Sciatic nerve (tissue), 2 donors: Measurements from ENCODE around the gene ANTXR2. TPM values are rescaled to one million over a fixed set of nuclear protein-coding genes. Genes with fewer than 3 reads are reported as not detected.

Experiments
- ATAC-seq: fragments of 200-7000 bp; cut with Tn5 transposase; one replicate; pipeline ENCODE4 v1.9.1; 2020; ENCODE audit warnings: mild to moderate bottlenecking, moderate library complexity
- DNase-seq: peaks from one replicate; pipeline ENCODE4 v3.0.0-alpha.2; 2020; ENCODE audit warnings: low spot score
- intact Hi-C: fragments of 100-400 bp; cut with DNase I; formaldehyde crosslinking; loops from one replicate; pipeline ENCODE4 v1.14.2; 2022
- total RNA-seq: library from RNA; stranded (reverse); fragmentation: NEBNext Ultra II Directional; extraction: Animal tissue kit (Norgen Biotek cat#: 25700); gene quantifications from one replicate; pipeline ENCODE4 v1.2.1, GENCODE V29; 2021
- donor health status: DM: no; HTN: no; CAD: no.
- donor health status: DM: no; HTN: no; CAD: no.

The ANTXR2 gene
- total RNA-seq, 1 donor from 2014 or later, result 94.4 TPM

DNA sequence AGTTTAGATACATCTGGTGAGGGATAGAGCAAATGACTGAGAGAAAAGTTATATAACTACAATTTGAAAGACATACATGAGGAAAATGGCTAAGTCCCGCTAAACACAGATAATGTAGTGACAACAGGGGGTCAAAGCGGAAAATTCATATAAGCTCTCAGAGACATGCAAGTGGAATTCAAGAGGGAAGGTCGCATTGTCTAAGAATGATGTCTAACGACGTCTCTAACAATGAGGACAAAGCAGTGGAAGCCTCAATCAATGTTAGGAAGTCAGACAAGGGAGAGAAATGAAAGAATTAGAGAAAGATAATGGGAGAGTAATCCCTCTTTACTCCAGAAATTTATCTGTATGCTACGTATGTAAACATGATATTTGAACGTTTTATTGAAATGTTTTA is 113.4 kb downstream of the ANTXR2 start:
- ATAC-seq (no peak), DNase-seq (no peak)
- intact Hi-C loops, result no loop called here

DNA sequence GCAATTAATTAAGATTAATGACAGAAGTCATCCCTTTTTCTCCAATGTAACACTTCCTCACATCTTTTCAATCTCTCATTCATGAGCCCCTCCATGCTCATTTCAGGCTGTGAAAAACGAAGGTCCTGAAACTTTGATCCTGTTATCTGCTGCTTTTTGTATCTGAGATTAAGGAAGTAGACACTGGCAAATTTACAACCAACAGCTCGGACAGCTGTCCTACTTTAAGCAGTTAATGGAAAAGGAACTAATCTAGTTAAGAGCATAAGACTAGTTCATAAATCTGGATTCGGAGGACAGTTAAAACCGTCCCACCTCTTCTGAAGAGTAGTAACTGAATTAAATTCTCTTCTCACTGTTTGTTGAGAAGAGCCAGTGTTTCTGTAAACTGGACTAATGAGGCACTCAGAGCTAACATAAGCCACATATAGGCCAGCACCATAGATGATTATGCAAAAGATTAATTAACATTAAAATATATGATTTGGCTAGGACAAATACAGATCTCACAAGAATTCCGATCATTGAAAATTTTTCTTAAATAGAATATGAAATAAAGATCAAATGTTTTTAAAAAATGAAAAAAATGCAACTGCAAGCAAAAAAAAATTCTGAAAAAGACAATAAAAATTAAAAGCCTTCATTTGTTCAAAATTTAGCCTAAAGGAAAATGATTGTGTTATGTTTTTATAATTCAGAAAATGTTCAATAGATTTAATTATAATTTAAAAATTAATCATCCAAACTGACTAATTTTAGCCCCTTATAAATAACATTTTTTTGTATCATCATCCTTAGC is 114.4 kb downstream of the ANTXR2 start:
- intact Hi-C loops, result no loop called here
- DNase-seq, result no peak
- no peak for ATAC-seq

DNA sequence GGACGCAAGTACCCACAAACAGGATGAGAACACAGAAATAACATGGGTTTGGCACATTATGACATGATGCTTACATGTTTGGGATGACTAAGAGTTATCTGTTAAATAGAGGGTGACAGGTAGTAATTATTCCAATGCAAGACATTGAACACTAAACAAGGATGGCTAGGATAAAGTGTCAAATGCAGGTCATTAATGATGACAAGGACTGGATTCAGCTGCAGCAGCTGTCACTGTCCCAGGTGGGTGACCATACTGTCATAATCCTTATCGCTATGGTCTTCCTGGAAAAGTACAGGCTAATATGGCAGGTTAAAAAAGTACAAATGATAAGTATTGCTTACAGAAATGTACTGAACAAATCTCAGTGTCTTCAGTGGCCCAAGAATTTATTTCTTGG is 123.9 kb downstream of the ANTXR2 start:
- ATAC-seq (no peak), DNase-seq (no peak)
- intact Hi-C loops, result no loop called here

DNA sequence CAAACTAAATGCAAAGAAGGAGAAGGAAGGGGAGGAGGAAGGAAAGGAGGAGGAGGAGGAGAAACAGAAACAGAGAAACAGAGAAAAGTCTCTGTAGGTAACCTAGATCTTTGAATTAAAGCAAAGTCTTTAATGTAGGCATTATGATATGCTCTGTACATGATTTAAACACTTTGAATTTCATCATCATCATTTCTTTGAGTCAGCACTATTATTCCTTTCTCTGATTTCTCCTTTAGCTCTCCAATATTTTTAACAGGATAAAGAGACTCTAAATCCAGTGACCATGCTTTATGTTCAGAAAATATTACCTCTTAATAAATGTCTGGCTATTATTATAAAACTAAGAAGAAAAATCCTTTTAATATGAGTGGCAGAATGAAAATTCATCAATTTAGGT is 124.3 kb downstream of the ANTXR2 start:
- intact Hi-C loops, result no loop called here
- DNase-seq (no peak), ATAC-seq (no peak)

DNA sequence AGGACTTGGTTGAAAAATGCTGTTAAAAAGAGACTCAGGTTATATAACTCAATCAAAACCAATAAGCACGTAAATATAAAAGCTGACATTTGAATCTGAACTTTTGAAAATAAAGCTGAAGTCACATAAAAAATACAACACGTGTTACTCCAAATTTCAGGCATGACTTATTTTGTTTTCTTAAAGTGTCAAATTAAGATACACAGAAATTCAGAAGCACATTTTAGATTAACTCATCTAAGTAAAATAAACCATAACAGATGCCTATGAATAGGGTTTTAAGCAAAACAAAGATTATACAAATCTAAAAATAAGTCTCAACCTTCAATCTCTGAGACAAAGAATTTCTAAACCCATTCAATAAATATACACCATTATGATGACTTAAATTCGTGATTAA is 124.8 kb downstream of the ANTXR2 start:
- DNase-seq (no peak), ATAC-seq (no peak)
- intact Hi-C loops, result no loop called here

DNA sequence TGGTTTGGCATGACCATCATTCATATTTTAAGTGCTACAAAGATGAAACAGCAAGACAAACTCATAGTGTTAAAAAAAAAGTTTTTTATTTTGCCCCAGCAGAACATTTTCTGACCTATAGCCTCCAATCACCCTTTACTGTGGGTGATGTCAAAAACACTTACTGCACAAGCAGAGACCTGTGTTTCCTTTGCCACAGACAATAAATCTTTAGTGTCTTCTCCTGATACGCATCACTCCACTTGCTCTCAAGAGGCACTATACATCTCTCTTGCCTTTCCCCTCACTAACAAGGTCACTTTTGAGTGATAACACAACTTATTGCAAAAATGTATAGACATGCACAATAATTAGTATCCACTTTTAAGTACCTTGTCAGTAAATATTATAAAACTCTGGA is 125.6 kb downstream of the ANTXR2 start:
- DNase-seq (no peak), ATAC-seq (no peak)
- intact Hi-C loops, result no loop called here

DNA sequence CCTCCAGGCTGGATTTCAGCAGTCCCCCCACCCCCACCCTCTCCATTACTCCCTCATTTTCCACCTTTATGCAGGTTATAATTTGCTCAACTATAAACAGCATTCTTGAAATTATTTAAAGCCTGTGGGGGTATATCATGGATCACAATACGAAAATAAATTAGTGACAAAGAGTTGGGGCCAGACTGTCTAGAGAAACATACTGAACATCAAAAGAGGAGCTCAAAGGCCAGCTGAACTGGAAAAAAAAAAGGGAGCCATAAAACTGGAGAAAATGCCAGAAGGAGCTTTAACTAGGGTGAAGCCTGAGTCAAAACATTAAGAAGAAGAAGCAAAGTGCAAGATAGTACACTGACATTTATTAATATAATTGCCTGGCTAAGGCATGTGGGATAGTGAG is 137.8 kb downstream of the ANTXR2 start:
- intact Hi-C loops, result no loop called here
- ATAC-seq, result peak; percentile 41

DNA sequence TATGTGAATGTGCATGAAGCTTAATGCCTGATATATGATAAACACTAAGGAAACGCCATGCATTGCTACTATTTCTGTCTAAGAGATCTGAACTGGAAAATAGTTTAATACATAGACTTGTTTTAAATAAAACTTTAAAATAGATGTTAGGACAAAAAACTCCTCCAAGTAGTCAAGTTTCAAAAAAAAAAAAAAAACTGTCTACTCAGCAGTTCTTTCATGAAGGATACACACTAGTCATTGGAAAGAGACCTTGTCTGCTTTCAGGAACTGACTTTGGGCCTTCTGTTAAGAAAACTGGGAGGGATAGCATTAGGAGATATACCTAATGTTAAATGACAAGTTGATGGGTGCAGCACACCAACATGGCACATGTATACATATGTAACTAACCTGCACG is 138.4 kb downstream of the ANTXR2 start:
- DNase-seq, result no peak
- intact Hi-C loops, result no loop called here
- ATAC-seq, result no peak

More for the DNA sequence above, 137.8 kb downstream of the ANTXR2 start:
- no peak for DNase-seq

DNA sequence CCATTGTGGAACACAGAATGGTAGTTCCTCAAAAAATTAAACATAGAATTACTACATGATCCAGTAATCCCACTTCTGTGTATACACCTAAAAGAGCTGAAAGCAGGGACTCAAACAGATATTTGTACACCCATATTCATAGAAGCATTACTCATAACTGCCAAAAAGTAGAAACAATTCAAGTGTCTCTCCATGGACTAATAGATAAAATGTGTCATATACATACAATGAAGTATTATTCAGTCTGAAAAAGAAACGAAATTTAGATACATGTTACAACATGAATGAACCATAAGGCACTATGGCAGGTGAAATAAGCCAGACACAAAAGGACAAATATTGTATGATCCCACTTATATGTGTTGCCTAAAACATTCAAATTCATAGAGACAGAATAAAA is 145.1 kb downstream of the ANTXR2 start:
- no peak for ATAC-seq
- intact Hi-C loops, result no loop called here
- no peak for DNase-seq

DNA sequence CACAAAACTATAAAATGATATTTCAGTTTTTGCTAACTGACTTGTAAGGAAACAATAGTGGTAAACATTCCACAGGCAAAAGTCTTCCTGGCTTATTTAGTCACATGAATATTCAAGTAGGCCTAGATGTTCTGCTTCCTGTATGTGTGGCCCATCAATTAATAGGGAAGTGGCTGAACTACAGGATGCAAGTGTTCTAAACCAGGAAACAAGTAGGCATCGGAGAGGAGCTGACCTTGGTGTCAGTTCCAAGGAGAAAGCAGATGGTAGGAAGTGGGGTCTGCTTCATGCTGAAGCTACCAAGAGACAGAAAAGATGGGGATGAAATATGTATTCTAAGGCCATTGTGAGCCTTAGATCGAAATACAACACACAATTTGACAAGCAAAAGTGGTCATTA is 149.7 kb downstream of the ANTXR2 start:
- no peak for ATAC-seq
- DNase-seq, result no peak
- intact Hi-C loops, result no loop called here

DNA sequence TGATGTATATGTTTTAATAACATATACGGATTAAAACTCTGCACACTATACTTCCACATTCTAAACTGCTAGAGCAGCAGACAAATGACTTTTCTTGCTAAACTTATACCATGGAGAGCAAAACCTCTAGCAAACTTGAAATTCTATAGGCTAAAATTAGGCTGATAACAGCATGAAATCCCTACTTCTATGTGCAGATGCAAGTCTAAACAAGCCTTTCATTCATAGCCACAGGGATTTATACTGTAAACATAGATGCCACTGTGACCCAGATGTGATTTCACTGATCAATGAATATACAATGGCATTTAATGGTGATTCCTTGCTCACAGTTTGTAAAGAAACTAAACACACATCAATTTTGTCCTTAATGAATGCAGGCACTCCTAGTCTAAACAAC is 151.0 kb downstream of the ANTXR2 start:
- DNase-seq, result no peak
- intact Hi-C loops, result no loop called here
- no peak for ATAC-seq

DNA sequence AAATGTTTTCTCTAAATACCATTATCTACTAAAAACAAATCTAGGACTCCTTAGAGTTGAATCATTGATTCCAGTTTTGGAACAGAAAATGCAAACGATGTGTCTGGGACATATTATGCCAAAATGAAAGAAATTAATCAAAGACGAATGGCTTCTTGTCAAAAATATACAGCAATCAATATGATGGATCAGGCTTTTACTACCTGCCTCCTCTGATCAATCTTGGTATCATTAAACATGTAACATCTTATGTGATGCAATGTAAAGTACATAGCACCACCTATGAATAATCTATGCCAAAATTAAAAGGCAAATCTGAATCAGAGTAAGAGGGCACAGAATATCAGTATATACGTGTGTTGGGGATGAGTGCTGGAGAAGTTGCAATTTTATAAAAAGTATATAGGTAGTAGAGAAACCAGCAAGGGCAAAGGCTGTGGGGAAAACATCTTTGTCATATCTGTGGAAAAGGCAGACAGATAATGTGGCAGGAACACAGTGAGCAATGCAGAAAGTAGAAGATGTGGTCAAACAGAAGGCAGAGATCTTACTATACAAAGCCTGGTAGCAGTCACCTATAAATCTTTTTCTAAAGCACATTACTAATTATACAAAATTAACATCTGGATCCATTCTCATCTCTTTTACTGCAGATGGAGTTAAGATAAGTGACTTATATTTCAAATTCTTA is 152.7 kb downstream of the ANTXR2 start:
- intact Hi-C loops, result no loop called here
- ATAC-seq, result no peak

DNA sequence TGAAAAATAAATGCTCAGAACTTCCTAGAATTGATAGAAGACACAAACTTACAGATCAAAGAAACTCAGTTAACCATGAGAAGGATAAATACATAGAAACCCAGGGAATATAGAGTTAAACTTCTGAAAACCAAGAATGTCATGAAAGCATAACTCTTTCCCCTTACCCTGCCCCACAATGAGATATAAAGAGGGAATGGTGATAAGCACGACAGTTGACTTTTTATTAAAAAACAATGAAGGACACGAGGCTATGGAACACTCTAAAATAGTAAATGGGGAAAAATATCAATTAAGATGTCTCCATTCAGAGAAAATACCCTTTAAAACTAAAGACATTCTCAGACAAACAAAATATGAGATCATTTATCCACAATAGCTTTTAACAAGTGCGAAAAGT is 154.7 kb downstream of the ANTXR2 start:
- intact Hi-C loops, result no loop called here
- ATAC-seq (no peak), DNase-seq (no peak)

More for the DNA sequence above, 152.7 kb downstream of the ANTXR2 start:
- DNase-seq, result no peak

DNA sequence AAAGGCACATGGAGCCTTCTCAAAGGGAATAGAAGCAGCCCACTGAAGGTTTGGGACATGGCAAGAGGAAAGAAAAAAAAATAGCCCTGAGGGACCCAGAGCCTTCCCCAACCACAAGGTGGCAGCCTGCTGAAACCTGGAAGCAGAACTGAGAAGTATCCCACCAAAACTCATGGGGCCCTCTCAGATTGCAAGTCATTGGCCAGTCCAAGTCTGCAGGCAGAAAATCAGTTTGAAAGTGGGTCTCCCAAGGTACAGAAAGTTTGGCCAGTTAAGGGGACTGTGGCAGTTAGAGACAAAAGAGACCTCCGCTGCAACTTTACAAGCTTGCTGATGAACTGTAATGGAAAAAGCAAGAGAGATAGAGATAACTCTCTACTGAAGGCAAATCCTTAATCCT is 155.8 kb downstream of the ANTXR2 start:
- ATAC-seq (no peak), DNase-seq (peak; percentile 40)
- intact Hi-C loops, result no loop called here

DNA sequence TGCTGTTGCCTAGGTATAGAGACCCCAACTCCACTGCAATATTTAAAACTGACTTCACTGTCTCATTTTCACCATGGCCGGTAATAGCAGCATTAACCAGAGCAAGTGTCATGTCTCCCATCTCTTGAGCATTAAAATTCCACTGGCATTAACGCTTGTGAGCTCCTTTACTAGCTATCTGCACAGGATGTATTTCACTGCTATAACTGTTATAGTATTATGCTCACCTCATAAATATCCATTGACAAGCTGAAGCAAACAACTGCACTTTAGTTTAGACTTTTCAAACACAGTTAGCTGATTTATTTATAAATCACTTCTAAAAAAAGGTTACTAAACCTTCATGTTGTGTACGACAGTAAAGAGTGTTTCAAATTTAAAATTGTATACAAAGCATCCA is 157.8 kb downstream of the ANTXR2 start:
- no peak for ATAC-seq
- DNase-seq, result no peak
- intact Hi-C loops, result no loop called here

DNA sequence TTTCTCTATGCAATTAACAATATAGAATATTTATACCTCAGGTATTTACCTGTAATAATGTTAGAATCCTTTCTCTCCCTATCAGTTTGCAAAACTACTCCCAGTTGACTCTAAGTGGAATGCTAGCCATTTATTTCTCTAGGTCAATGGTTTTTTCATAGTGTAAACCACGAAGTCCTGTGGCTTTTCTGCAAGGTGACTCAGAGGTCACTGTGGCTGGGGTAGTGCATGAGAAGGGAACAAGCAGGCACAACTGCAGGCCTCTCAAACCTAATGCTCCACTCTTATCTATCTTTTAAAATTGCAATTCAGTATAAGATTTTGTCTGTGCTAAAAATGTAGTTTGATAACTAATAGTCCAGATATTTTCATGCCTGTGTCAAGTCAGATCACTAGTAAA is 159.4 kb downstream of the ANTXR2 start:
- no peak for DNase-seq
- ATAC-seq, result no peak
- intact Hi-C loops, result no loop called here

DNA sequence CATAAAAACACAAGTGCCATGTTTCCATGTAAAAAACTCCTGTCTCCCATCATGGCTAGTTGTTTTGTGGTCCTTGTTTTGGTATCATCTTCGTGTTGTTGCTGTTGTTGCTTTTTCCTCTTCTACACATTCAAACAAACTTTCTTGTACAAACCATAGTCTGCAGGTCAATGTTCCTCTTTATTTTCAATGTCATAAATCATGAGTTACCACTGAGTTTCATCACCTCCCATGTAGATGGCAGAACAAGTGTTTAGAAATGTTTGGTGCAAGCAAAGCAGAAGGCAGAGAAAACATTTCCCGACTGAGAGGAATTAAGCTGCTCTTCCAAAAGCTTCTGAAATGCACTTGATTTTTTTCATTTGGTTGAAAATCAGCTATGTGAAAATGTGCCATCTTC is 166.0 kb downstream of the ANTXR2 start:
- DNase-seq (no peak), ATAC-seq (no peak)
- intact Hi-C loops, result no loop called here

DNA sequence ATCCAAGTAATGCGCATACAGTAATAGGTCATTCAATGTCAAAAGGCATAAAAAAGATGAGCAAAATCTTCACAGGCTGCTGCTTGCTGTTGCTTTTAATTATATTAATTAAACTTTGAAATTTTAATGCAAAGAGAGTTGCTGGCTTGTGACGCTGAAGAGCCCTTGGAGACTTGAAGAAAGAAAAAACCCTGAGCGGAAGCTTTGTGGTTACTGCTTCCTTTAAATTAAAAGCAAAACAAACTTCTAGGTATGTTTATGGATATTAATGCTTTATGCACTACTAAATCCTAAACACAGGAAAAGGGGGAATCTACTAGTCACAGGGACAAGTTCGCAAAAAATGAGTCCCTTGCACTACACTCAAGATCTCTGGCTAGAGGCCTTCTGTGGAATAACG is 166.7 kb downstream of the ANTXR2 start:
- intact Hi-C loops, result no loop called here
- ATAC-seq, result no peak
- no peak for DNase-seq

DNA sequence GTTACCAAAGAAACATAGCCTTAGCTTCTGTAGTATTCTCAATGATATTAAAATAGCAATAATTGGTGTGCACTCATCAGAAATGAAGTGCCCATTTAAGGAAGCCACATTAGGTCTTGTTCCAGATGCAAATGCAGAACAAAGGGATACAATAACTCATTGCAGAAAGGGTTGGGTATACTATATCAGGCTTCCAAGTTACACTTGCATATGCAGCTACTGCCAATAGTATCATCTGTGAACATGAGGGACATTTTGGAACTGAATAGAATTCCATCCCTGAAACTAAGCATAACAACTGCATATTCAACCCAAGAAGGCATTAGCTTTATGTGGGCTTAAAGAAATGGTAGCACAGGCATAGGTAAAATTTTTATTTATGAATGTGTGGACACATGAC is 167.8 kb downstream of the ANTXR2 start:
- no peak for ATAC-seq
- intact Hi-C loops, result no loop called here
- DNase-seq, result no peak

DNA sequence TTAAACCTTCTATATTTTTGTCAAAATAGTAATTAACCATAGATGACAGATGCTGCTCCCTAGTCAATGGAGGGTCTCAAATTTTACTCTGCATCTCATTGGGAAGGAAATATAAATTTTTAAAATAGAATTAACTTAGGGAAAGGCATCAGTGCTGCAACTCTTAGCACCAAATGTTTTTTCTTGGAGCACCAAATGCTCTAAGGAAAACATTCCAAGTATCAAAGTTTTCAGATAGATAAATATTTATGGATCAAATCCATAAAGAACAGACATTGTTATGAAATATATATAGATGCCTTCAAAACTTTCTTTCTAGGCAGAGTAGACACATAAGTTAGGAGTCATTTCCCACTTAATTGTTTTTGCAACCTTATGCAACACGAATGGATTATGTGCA is 168.7 kb downstream of the ANTXR2 start:
- intact Hi-C loops, result no loop called here
- no peak for ATAC-seq
- no peak for DNase-seq

DNA sequence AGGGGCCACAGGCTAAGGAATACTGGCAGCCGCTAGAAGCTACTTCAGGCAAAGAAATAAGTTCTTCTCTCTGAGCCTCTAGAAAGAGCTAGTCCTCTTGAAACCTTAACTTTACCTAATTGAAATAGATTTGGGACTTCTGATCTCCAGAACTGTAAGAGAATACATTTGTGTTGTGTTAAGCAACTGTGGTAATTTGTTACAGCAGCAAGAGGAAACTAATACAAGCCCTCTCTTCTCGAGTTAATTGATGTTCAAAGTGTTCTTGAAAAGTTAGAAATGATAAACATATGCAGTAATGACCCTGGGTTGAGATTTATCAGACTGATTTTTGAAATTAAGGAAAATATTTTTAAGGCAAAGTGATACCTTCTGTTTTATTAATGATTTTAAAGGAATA is 172.8 kb downstream of the ANTXR2 start:
- DNase-seq (no peak), ATAC-seq (no peak)
- intact Hi-C loops, result no loop called here
